GM23338 (cell line): ENCODE data around the gene SHLD3. TPM values are rescaled to one million over a fixed set of nuclear protein-coding genes. Genes with fewer than 3 reads are reported as not detected.

Experiments
- ATAC-seq: fragments of 200-7000 bp; cut with Tn5 transposase; 3 replicates; pipeline ENCODE4 v1.9.1; 2020
- DNase-seq: peaks from one replicate; pipeline ENCODE4 v3.0.0-alpha.2; 2015; ENCODE audit warnings: low spot score
- H2AFZ ChIP-seq: fragments of 200-600 bp; sonication (generic); 2 replicates; pipeline ENCODE4 v1.8.0; 2016; ENCODE audit warnings: antibody characterized with exemption, mild to moderate bottlenecking, moderate library complexity
- H3F3A ChIP-seq: fragments of 200-600 bp; sonication (generic); replicated peaks from 2 replicates; pipeline ENCODE4 v1.8.0; 2017; ENCODE audit warnings: antibody characterized with exemption, mixed run types, low read depth
- H3K27ac ChIP-seq: fragments of 200-600 bp; sonication (generic); 2 replicates; pipeline ENCODE4 v1.6.1; 2016; ENCODE audit warnings: low read depth
- H3K27me3 ChIP-seq: fragments of 200-600 bp; sonication (generic); 2 replicates; pipeline ENCODE4 v1.8.0; 2016; ENCODE audit warnings: mild to moderate bottlenecking, mixed run types, moderate library complexity; ENCODE audit not compliant: insufficient read depth
- H3K36me3 ChIP-seq: fragments of 200-600 bp; sonication (generic); 2 replicates; pipeline ENCODE4 v1.8.0; 2016; ENCODE audit warnings: mild to moderate bottlenecking; ENCODE audit not compliant: insufficient read depth
- H3K4me1 ChIP-seq: fragments of 200-600 bp; sonication (generic); 2 replicates; pipeline ENCODE4 v1.8.0; 2016; ENCODE audit warnings: mild to moderate bottlenecking, moderate library complexity; ENCODE audit not compliant: insufficient read depth
- H3K4me2 ChIP-seq: fragments of 200-600 bp; sonication (generic); 2 replicates; pipeline ENCODE4 v1.7.1; 2017; ENCODE audit warnings: mixed run types
- H3K4me3 ChIP-seq: fragments of 200-600 bp; sonication (generic); 2 replicates; pipeline ENCODE4 v1.6.1; 2016; ENCODE audit warnings: mixed run types
- H3K79me2 ChIP-seq: fragments of 200-600 bp; sonication (generic); replicated peaks from 2 replicates; pipeline ENCODE4 v1.8.0; 2017; ENCODE audit warnings: mild to moderate bottlenecking; ENCODE audit not compliant: insufficient read depth
- H3K9me2 ChIP-seq: fragments of 200-600 bp; sonication (generic); 2 replicates; pipeline ENCODE4 v1.8.0; 2017; ENCODE audit not compliant: insufficient read depth
- H4K20me1 ChIP-seq: fragments of 200-600 bp; sonication (generic); replicated peaks from 2 replicates; pipeline ENCODE4 v1.8.0; 2017; ENCODE audit warnings: mild to moderate bottlenecking; ENCODE audit not compliant: insufficient read depth
- H3K27ac Mint-ChIP-seq: 2 replicates; pipeline ENCODE4 v1.8.0; 2020; ENCODE audit warnings: inconsistent platforms, mild to moderate bottlenecking, moderate library complexity, mixed read lengths
- H3K27me3 Mint-ChIP-seq: 3 replicates; pipeline ENCODE4 v1.8.0; 2022; ENCODE audit warnings: low read depth, mild to moderate bottlenecking, moderate library complexity, mixed read lengths, inconsistent platforms; ENCODE audit not compliant: insufficient read depth, poor library complexity
- H3K36me3 Mint-ChIP-seq: 3 replicates; pipeline ENCODE4 v1.8.0; 2021; ENCODE audit warnings: low read depth, mild to moderate bottlenecking, inconsistent platforms, moderate library complexity, mixed read lengths
- H3K4me1 Mint-ChIP-seq: 3 replicates; pipeline ENCODE4 v1.8.0; 2020; ENCODE audit warnings: mild to moderate bottlenecking, inconsistent platforms, mixed read lengths
- H3K4me3 Mint-ChIP-seq: 3 replicates; pipeline ENCODE4 v1.8.0; 2021; ENCODE audit warnings: moderate library complexity, mild to moderate bottlenecking, inconsistent platforms, mixed read lengths
- H3K9me3 Mint-ChIP-seq: 3 replicates; pipeline ENCODE4 v1.8.0; 2020; ENCODE audit warnings: moderate library complexity, mild to moderate bottlenecking, inconsistent platforms, mixed read lengths
- CREB1 ChIP-seq: fragments of 250-450 bp; sonication (Bioruptor Pico); IDR thresholded peaks from 2 replicates; pipeline ENCODE4 v1.5.0; 2020; ENCODE audit warnings: low read depth, mild to moderate bottlenecking, moderate library complexity
- CTCF ChIP-seq, 2 experiments: fragments of 200-600 bp in 1 of 2; sonication (generic) in 1 of 2; conservative IDR thresholded peaks; 2 replicates each; pipeline versions ENCODE4 v1.5.1 to v1.6.1; 2016 to 2017; ENCODE audit warnings: antibody characterized with exemption in 2 of 2, low read depth in 2 of 2, mild to moderate bottlenecking in 2 of 2, moderate library complexity in 1 of 2
- EZH2 ChIP-seq: fragments of 200-600 bp; sonication (generic); IDR thresholded peaks from one replicate; pipeline ENCODE4 v1.8.0; 2017; ENCODE audit warnings: antibody characterized with exemption, mild to moderate bottlenecking, low read depth; ENCODE audit not compliant: unreplicated experiment
- EZH2phosphoT487 ChIP-seq: fragments of 200-600 bp; sonication (generic); IDR thresholded peaks from one replicate; pipeline ENCODE4 v1.8.1; 2018; ENCODE audit warnings: antibody characterized with exemption; ENCODE audit not compliant: unreplicated experiment
- JUNB ChIP-seq: IDR thresholded peaks from one replicate; pipeline ENCODE4 v1.6.1; 2016; ENCODE audit warnings: antibody characterized with exemption; ENCODE audit not compliant: unreplicated experiment
- NANOG ChIP-seq: IDR thresholded peaks from 2 replicates; pipeline ENCODE4 v1.6.1; 2016; ENCODE audit warnings: antibody characterized with exemption, borderline replicate concordance
- POLR2AphosphoS5 ChIP-seq: IDR thresholded peaks from 2 replicates; pipeline ENCODE4 v1.6.1; 2016; ENCODE audit warnings: antibody characterized with exemption, low read depth
- REST ChIP-seq: IDR thresholded peaks from one replicate; pipeline ENCODE4 v1.6.1; 2018; ENCODE audit warnings: antibody characterized with exemption; ENCODE audit not compliant: unreplicated experiment
- ZNF114 ChIP-seq: fragments of 250-450 bp; sonication (Bioruptor Pico); IDR thresholded peaks from 2 replicates; pipeline ENCODE4 v1.5.0; 2020; ENCODE audit warnings: mild to moderate bottlenecking, moderate library complexity
- ZNF331 ChIP-seq: fragments of 250-450 bp; sonication (Bioruptor Pico); IDR thresholded peaks from 2 replicates; pipeline ENCODE4 v1.5.0; 2020; ENCODE audit warnings: low read depth, mild to moderate bottlenecking, moderate library complexity
- polyA plus RNA-seq: library from polyadenylated mRNA; unstranded; fragments of >200 nt; fragmentation: Nextera tagmentation; extraction: Ambion mirVana; gene quantifications from 2 replicates; pipeline ENCODE4 v1.2.1, GENCODE V29; 2016
- total RNA-seq: library from RNA; depleted of rRNA; stranded (reverse); fragments of >200 nt; shearing (Covaris generic); gene quantifications from 2 replicates; pipeline ENCODE4 v1.2.3, GENCODE V29; 2014
- TF ChIP-seq, protein P1 (sequence below): IDR thresholded peaks from 2 replicates; pipeline ENCODE4 v1.6.1; 2016; ENCODE audit warnings: antibody characterized with exemption

SHLD3 gene
- total and polyA plus RNA-seq, 2 experiments from 2014 or later: 4.2 to 7.0 TPM

- no peak for TF ChIP-seq REST
These were observed 1.3 kb upstream of the SHLD3 start (continued) for GRCh38 chr5:65623482-65623881.

DNA sequence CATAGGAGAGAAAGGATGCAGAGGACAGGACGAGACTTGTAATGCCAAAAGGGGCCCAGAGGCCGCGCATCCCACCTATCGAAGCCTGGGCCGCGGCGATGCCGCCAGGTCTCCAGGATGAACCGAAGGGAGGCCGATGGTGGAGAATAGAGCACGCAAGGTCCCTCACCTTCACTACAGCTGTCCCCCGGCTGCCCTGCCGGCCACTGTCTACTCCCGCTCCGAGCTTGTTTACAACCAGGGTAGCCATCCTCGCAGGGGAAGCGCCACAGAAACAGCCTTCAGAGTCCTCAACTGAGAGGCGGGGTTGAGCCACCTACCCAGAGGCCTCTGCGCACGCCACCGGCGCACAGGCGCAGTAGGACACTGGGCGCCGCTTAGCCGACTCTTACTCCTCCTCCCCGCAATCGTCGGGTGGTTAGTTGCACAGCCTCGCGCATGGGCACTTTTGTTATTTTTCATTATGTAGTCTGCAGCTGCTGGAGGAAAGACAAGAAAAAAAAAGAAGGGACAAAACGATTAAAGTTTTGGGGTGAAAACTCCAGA lies 729 bp upstream of the SHLD3 start, which contains the start of gene TRIM23:
TSS of gene TRIM23 (minus strand) at position 309 of the 546 bp plus-strand sequence. CDS start at position 250, 59 bp downstream.
- peak within 1 kb of the TSS; percentile 88 for H3K4me2 ChIP-seq
- TF ChIP-seq, protein P1, sequence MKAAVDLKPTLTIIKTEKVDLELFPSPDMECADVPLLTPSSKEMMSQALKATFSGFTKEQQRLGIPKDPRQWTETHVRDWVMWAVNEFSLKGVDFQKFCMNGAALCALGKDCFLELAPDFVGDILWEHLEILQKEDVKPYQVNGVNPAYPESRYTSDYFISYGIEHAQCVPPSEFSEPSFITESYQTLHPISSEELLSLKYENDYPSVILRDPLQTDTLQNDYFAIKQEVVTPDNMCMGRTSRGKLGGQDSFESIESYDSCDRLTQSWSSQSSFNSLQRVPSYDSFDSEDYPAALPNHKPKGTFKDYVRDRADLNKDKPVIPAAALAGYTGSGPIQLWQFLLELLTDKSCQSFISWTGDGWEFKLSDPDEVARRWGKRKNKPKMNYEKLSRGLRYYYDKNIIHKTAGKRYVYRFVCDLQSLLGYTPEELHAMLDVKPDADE: no peak
- TF ChIP-seq ZNF114 (CRISPR knock-in tag) (no peak), CREB1 (CRISPR knock-in tag) (peak; percentile 53; the same call in 1 of the 2 replicates), POLR2AphosphoS5 (peak; percentile 86)
- peak within 1 kb of the TSS; percentile 79 for H3K27ac ChIP-seq
- H4K20me1 ChIP-seq: 0 out of 2 replicates have a peak, but pooled peaks cover 3% of the 10 kb centered on the region
- H3K4me3 Mint-ChIP-seq: peak within 1 kb of the TSS; percentile 98
- peaks cover 6% of the 10 kb centered on the region; the same call in 1 of the 2 replicates for H3K4me1 ChIP-seq
- peaks cover 5% of the 10 kb centered on the region for H3K4me1 Mint-ChIP-seq
- H3K27ac Mint-ChIP-seq: peak within 1 kb of the TSS; percentile 99
- no peaks in the 10 kb centered on the region for H3K36me3 ChIP-seq
- H3K9me3 Mint-ChIP-seq: no peaks in the 10 kb centered on the region
- peaks cover 3% of the 10 kb centered on the region; the same call in 1 of the 3 replicates for H3K36me3 Mint-ChIP-seq
- no peaks in the 10 kb centered on the region for H3K9me2 ChIP-seq
- peaks cover 4% of the 10 kb centered on the region for H3K27me3 Mint-ChIP-seq
- ATAC-seq: peak; percentile 97
- H2AFZ ChIP-seq: peak within 1 kb of the TSS; percentile 48
- H3K4me3 ChIP-seq: peak within 1 kb of the TSS; percentile 76
- no peaks in the 10 kb centered on the region for H3K27me3 ChIP-seq
- peaks cover 83% of the 10 kb centered on the region for H3K79me2 ChIP-seq
- DNase-seq: peak; percentile 93
- H3F3A ChIP-seq: no peaks in the 10 kb centered on the region

DNA sequence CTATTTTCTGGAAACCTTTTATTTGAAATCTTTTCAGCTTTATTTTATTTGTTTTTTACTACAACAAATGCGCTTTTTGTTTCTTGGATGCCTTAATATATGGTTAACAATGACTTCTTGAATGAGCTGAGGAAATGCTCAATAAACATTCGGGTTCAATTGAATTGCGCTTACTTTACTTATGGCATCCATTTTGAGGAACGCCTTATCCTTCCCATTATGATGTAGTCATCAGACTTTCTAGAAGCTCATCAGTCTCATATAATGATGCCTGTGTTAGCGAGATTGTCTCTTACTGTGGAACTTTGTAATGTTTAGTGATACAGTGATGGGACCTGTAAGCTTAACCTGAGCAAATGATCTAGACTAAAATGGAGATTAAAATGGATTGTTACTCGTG lies 916 bp downstream of the SHLD3 start:
- Histone ChIP-seq H3K4me1 (peaks cover 6% of the 10 kb centered on the region; the same call in 1 of the 2 replicates), H3K27ac (peak overlapping the region; percentile 12; the same call in 1 of the 2 replicates), H3K79me2 (peaks cover 82% of the 10 kb centered on the region), H3K4me2 (peak overlapping the region; percentile 88), H3F3A (no peaks in the 10 kb centered on the region), H2AFZ (no peak overlapping the region), H3K4me3 (peak overlapping the region; percentile 76), H3K36me3 (peaks cover 6% of the 10 kb centered on the region), H4K20me1 (no peaks in the 10 kb centered on the region; the same call in 1 of the 2 replicates), H3K9me2 (no peaks in the 10 kb centered on the region), H3K27me3 (no peaks in the 10 kb centered on the region)
- Mint-ChIP-seq H3K36me3 (peaks cover 3% of the 10 kb centered on the region; the same call in 1 of the 3 replicates), H3K27me3 (peaks cover 4% of the 10 kb centered on the region), H3K4me3 (peak overlapping the region; percentile 98), H3K4me1 (peaks cover 5% of the 10 kb centered on the region), H3K9me3 (no peaks in the 10 kb centered on the region), H3K27ac (no peak overlapping the region)
- no peak for ATAC-seq
- DNase-seq: peak; percentile 13
- no peak for TF ChIP-seq ZNF331 (CRISPR knock-in tag)
- TF ChIP-seq ZNF114 (CRISPR knock-in tag): no peak
- no peak for TF ChIP-seq NANOG
- no peak for TF ChIP-seq EZH2
- TF ChIP-seq JUNB: no peak
- no peak for TF ChIP-seq EZH2phosphoT487
- TF ChIP-seq CTCF (conservative IDR thresholded peaks at IDR 0.05; ENCODE audit: low read depth in 2 of 2): no peak
